ENCODE results near the gene AQP12A.
"Not testable (repeated sequence)": the region's sequence is repeated elsewhere in the genome, so short reads cannot be mapped to it uniquely, and the experiment has no call there.

DNA sequence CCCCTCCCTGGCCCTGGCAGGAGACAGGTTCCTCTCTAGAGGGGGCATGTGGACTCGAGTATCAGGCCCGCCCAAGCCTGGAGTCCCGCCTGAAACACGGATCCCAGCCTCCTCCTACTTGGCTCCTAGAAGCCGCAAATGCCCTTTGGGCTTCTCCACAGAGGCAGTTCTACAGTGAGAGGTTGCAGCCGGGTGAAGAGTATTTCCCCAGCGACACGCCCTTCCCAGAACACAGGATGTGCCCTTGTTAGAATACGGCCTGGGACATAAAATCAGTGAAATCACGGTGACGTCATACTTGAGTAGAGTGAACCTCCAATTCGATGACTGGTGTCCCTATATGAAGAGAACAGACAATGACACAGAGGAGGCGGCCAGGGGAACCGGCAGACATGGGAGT is 13.6 kb upstream of the AQP12A start:
- not testable (repeated sequence) for TF ChIP-seq EP300 (IDR thresholded peaks at IDR 0.05; ENCODE audit: borderline replicate concordance in 1 of 2, low read depth in 1 of 2, low read length in 1 of 2); SIN3A (IDR thresholded peaks at IDR 0.05; ENCODE audit: borderline replicate concordance, low read depth, low read length); CHD2 (IDR thresholded peaks at IDR 0.05; ENCODE audit: low read length, partially characterized antibody); RFX5 (IDR thresholded peaks at IDR 0.05; ENCODE audit: low read length); GABPA (IDR thresholded peaks at IDR 0.05; ENCODE audit: low read depth)
- TF ChIP-seq, protein P1, sequence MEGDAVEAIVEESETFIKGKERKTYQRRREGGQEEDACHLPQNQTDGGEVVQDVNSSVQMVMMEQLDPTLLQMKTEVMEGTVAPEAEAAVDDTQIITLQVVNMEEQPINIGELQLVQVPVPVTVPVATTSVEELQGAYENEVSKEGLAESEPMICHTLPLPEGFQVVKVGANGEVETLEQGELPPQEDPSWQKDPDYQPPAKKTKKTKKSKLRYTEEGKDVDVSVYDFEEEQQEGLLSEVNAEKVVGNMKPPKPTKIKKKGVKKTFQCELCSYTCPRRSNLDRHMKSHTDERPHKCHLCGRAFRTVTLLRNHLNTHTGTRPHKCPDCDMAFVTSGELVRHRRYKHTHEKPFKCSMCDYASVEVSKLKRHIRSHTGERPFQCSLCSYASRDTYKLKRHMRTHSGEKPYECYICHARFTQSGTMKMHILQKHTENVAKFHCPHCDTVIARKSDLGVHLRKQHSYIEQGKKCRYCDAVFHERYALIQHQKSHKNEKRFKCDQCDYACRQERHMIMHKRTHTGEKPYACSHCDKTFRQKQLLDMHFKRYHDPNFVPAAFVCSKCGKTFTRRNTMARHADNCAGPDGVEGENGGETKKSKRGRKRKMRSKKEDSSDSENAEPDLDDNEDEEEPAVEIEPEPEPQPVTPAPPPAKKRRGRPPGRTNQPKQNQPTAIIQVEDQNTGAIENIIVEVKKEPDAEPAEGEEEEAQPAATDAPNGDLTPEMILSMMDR (IDR thresholded peaks at IDR 0.05) = not testable (repeated sequence)
- TF ChIP-seq, protein P2, sequence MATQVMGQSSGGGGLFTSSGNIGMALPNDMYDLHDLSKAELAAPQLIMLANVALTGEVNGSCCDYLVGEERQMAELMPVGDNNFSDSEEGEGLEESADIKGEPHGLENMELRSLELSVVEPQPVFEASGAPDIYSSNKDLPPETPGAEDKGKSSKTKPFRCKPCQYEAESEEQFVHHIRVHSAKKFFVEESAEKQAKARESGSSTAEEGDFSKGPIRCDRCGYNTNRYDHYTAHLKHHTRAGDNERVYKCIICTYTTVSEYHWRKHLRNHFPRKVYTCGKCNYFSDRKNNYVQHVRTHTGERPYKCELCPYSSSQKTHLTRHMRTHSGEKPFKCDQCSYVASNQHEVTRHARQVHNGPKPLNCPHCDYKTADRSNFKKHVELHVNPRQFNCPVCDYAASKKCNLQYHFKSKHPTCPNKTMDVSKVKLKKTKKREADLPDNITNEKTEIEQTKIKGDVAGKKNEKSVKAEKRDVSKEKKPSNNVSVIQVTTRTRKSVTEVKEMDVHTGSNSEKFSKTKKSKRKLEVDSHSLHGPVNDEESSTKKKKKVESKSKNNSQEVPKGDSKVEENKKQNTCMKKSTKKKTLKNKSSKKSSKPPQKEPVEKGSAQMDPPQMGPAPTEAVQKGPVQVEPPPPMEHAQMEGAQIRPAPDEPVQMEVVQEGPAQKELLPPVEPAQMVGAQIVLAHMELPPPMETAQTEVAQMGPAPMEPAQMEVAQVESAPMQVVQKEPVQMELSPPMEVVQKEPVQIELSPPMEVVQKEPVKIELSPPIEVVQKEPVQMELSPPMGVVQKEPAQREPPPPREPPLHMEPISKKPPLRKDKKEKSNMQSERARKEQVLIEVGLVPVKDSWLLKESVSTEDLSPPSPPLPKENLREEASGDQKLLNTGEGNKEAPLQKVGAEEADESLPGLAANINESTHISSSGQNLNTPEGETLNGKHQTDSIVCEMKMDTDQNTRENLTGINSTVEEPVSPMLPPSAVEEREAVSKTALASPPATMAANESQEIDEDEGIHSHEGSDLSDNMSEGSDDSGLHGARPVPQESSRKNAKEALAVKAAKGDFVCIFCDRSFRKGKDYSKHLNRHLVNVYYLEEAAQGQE (IDR thresholded peaks at IDR 0.05; ENCODE audit: low read depth, low read length) = not testable (repeated sequence)
- TF ChIP-seq, protein P3, sequence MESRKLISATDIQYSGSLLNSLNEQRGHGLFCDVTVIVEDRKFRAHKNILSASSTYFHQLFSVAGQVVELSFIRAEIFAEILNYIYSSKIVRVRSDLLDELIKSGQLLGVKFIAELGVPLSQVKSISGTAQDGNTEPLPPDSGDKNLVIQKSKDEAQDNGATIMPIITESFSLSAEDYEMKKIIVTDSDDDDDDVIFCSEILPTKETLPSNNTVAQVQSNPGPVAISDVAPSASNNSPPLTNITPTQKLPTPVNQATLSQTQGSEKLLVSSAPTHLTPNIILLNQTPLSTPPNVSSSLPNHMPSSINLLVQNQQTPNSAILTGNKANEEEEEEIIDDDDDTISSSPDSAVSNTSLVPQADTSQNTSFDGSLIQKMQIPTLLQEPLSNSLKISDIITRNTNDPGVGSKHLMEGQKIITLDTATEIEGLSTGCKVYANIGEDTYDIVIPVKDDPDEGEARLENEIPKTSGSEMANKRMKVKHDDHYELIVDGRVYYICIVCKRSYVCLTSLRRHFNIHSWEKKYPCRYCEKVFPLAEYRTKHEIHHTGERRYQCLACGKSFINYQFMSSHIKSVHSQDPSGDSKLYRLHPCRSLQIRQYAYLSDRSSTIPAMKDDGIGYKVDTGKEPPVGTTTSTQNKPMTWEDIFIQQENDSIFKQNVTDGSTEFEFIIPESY (IDR thresholded peaks at IDR 0.05; ENCODE audit: borderline replicate concordance, low read depth) = not testable (repeated sequence)

Measured in SK-N-SH (cell line).